PC-3 (cell line): ENCODE data around the gene ZNF771. TPM values are rescaled to one million over a fixed set of nuclear protein-coding genes. Genes with fewer than 3 reads are reported as not detected.

ENCODE experiments used
- ATAC-seq: fragments of 200-7000 bp; cut with Tn5 transposase; 2 replicates; pipeline ENCODE4 v1.9.1; 2020; ENCODE audit warnings: mild to moderate bottlenecking, moderate library complexity
- BruUV-seq: library from RNA; stranded (reverse); fragments of 400-500 nt; replicated peaks from 2 replicates; lab custom pipeline; 2021; lab: Mats Ljungman, UMichigan
- CTCF ChIA-PET: fragments of 300-600 bp; sonication (Branson Sonifier 250); formaldehyde crosslinking; loops from one replicate; lab custom pipeline; 2022; ENCODE audit warnings: antibody characterized with exemption; lab: Charles Lee
- POLR2A ChIA-PET: fragments of 300-600 bp; sonication (Branson Sonifier 250); formaldehyde crosslinking; loops from one replicate; lab custom pipeline; 2022; ENCODE audit warnings: antibody characterized with exemption; ENCODE audit not compliant: unreplicated experiment; lab: Charles Lee
- DNase-seq: peaks from one replicate; pipeline ENCODE4 v3.0.0-alpha.2; 2015
- H2AFZ ChIP-seq: fragments of 300-600 bp; sonication (generic); 2 replicates; pipeline ENCODE4 v1.6.0; 2016; ENCODE audit warnings: antibody characterized with exemption, low read length
- H3F3A ChIP-seq: fragments of 300-600 bp; sonication (generic); one replicate; pipeline ENCODE4 v1.6.0; 2017; ENCODE audit warnings: antibody characterized with exemption, low read length, control low read depth, mild to moderate bottlenecking; ENCODE audit not compliant: unreplicated experiment
- H3K27ac ChIP-seq: fragments of 300-600 bp; sonication (generic); 2 replicates; pipeline ENCODE4 v1.5.1; 2016; ENCODE audit warnings: mild to moderate bottlenecking, low read length
- H3K27me3 ChIP-seq: fragments of 300-600 bp; sonication (generic); 2 replicates; pipeline ENCODE4 v1.6.1; 2016; ENCODE audit warnings: low read length, mixed read lengths
- H3K36me3 ChIP-seq: fragments of 300-600 bp; sonication (generic); 2 replicates; pipeline ENCODE4 v1.6.1; 2016; ENCODE audit warnings: low read depth, mixed run types, low read length, mixed read lengths
- H3K4me1 ChIP-seq: fragments of 300-600 bp; sonication (generic); 2 replicates; pipeline ENCODE4 v1.5.1; 2016; ENCODE audit warnings: low read length; ENCODE audit not compliant: insufficient read depth
- H3K4me2 ChIP-seq: fragments of 300-600 bp; sonication (generic); 2 replicates; pipeline ENCODE4 v1.6.0; 2016; ENCODE audit warnings: low read length
- H3K4me3 ChIP-seq: fragments of 300-600 bp; sonication (generic); 2 replicates; pipeline ENCODE4 v1.5.1; 2016; ENCODE audit warnings: mild to moderate bottlenecking, low read length, mixed read lengths
- H3K79me2 ChIP-seq: fragments of 300-600 bp; sonication (generic); 2 replicates; pipeline ENCODE4 v1.6.1; 2017; ENCODE audit warnings: low read length, mixed read lengths
- H3K9ac ChIP-seq: fragments of 300-600 bp; sonication (generic); 2 replicates; pipeline ENCODE4 v1.6.0; 2016; ENCODE audit warnings: mild to moderate bottlenecking, low read length
- H3K9me2 ChIP-seq: fragments of 300-600 bp; sonication (generic); replicated peaks from 2 replicates; pipeline ENCODE4 v1.6.1; 2016; ENCODE audit warnings: mixed run types, low read length, mixed read lengths
- H3K9me3 ChIP-seq: fragments of 300-600 bp; sonication (generic); 2 replicates; pipeline ENCODE4 v1.6.1; 2016; ENCODE audit warnings: low read length, mixed read lengths
- H4K20me1 ChIP-seq: fragments of 300-600 bp; sonication (generic); 2 replicates; pipeline ENCODE4 v1.6.1; 2016; ENCODE audit warnings: low read length, mixed read lengths
- CTCF ChIP-seq: fragments of 300-600 bp; sonication (generic); conservative IDR thresholded peaks from 2 replicates; pipeline ENCODE4 v1.5.1; 2017; ENCODE audit warnings: antibody characterized with exemption, low read depth, mild to moderate bottlenecking, low read length
- EZH2 ChIP-seq: fragments of 300-600 bp; sonication (generic); IDR thresholded peaks from one replicate; pipeline ENCODE4 v1.6.1; 2017; ENCODE audit warnings: antibody characterized with exemption, mild to moderate bottlenecking, low read length; ENCODE audit not compliant: unreplicated experiment
- EZH2phosphoT487 ChIP-seq: fragments of 300-600 bp; sonication (generic); IDR thresholded peaks from 2 replicates; pipeline ENCODE4 v1.6.1; 2018; ENCODE audit warnings: mild to moderate bottlenecking, antibody characterized with exemption, low read length, borderline replicate concordance
- intact Hi-C: fragments of 100-400 bp; cut with micrococcal nuclease; formaldehyde crosslinking; loops from 2 replicates; pipeline ENCODE4 v1.9.0; 2023
- total RNA-seq: library from RNA; depleted of rRNA; stranded (reverse); fragments of >200 nt; gene quantifications from 2 replicates; pipeline ENCODE4 v1.2.3, GENCODE V29; 2014

The ZNF771 gene
- total RNA-seq, 1 experiment from 2014 or later: 3.6 TPM

GRCh38 chr16:30418350-30419181 is 11.2 kb downstream of the ZNF771 start:
- Histone ChIP-seq H3K79me2 (no peaks in the 10 kb centered on the region), H4K20me1 (no peaks in the 10 kb centered on the region), H3K9ac (no peak overlapping the region), H3K27ac (no peak overlapping the region), H2AFZ (peak overlapping the region; percentile 69; the same call in 1 of the 2 replicates), H3K9me2 (no peaks in the 10 kb centered on the region), H3F3A (no peaks in the 10 kb centered on the region), H3K4me3 (peak overlapping the region; percentile 68), H3K36me3 (no peaks in the 10 kb centered on the region; the same call in 1 of the 2 replicates), H3K9me3 (no peaks in the 10 kb centered on the region), H3K4me1 (peaks cover 6% of the 10 kb centered on the region; the same call in 1 of the 2 replicates), H3K4me2 (peak overlapping the region; percentile 84), H3K27me3 (no peaks in the 10 kb centered on the region)
- DNase-seq (peak; percentile 15), ATAC-seq (no peak)
- BruUV-seq: TSS peak; percentile 17
- no peak for TF ChIP-seq EZH2phosphoT487
- no peak for TF ChIP-seq CTCF
- no peak for TF ChIP-seq EZH2
- intact Hi-C loops: no loop called here
- ChIA-PET CTCF (interaction anchor here (0.8 to 1.0 kb wide), 2 partner anchors 9 to 12 kb away, joined by 4 to 8 read pairs; no protein-coding TSS in a partner anchor), POLR2A (interaction anchor here (0.5 to 0.9 kb wide), 5 partner anchors 14 to 192 kb away, joined by 3 to 18 read pairs (median 4); partner anchors contain the start of genes TBC1D10B, ZNF689 and ZNF764)

GRCh38 chr16:30421010-30421409 is 13.6 kb downstream of the ZNF771 start:
- ChIA-PET POLR2A (no interaction called here), CTCF (no interaction called here)
- Histone ChIP-seq H3K4me3 (no peak overlapping the region), H3K36me3 (no peaks in the 10 kb centered on the region; the same call in 1 of the 2 replicates), H3K4me1 (peaks cover 6% of the 10 kb centered on the region; the same call in 1 of the 2 replicates), H3K27ac (no peak overlapping the region), H3K9ac (no peak overlapping the region), H3K9me3 (no peaks in the 10 kb centered on the region), H3K9me2 (no peaks in the 10 kb centered on the region), H2AFZ (no peak overlapping the region), H3K4me2 (no peak overlapping the region), H3K27me3 (no peaks in the 10 kb centered on the region), H3K79me2 (peaks cover 6% of the 10 kb centered on the region; the same call in 1 of the 2 replicates), H4K20me1 (no peaks in the 10 kb centered on the region), H3F3A (no peaks in the 10 kb centered on the region)
- TF ChIP-seq CTCF: no peak
- no peak for TF ChIP-seq EZH2phosphoT487
- no peak for TF ChIP-seq EZH2
- no peak for DNase-seq
- ATAC-seq: no peak
- no TSS peak for BruUV-seq
- intact Hi-C loops: no loop called here

- Histone ChIP-seq H3K4me2 (peak overlapping the region; percentile 96), H3K9me2 (no peaks in the 10 kb centered on the region), H3K4me3 (peak overlapping the region; percentile 87; the same call in 1 of the 2 replicates), H3K9me3 (no peaks in the 10 kb centered on the region), H3K27me3 (no peaks in the 10 kb centered on the region), H2AFZ (no peak overlapping the region), H3K36me3 (peaks cover 10% of the 10 kb centered on the region), H3K9ac (no peak overlapping the region), H3K27ac (no peak overlapping the region), H3K79me2 (peaks cover 33% of the 10 kb centered on the region), H3K4me1 (peaks cover 12% of the 10 kb centered on the region; the same call in 1 of the 2 replicates), H4K20me1 (no peaks in the 10 kb centered on the region), H3F3A (no peaks in the 10 kb centered on the region)
- ChIA-PET CTCF (no interaction called here), POLR2A (no interaction called here)
- intact Hi-C loops: no loop called here
- no peak for DNase-seq
- no peak for ATAC-seq
- TF ChIP-seq EZH2 (no peak), EZH2phosphoT487 (no peak), CTCF (no peak)
- no TSS peak for BruUV-seq
These were observed 20.6 kb downstream of the ZNF771 start for GRCh38 chr16:30428055-30428454.
